ENCODE measurements around the gene PRKAG2. TPM values are rescaled to one million over a fixed set of nuclear protein-coding genes. Genes with fewer than 3 reads are reported as not detected.

The PRKAG2 gene
- polyA plus RNA-seq, 1 of the 3 experiments (the other 2 are of a cell fraction): 51.6 TPM

DNA sequence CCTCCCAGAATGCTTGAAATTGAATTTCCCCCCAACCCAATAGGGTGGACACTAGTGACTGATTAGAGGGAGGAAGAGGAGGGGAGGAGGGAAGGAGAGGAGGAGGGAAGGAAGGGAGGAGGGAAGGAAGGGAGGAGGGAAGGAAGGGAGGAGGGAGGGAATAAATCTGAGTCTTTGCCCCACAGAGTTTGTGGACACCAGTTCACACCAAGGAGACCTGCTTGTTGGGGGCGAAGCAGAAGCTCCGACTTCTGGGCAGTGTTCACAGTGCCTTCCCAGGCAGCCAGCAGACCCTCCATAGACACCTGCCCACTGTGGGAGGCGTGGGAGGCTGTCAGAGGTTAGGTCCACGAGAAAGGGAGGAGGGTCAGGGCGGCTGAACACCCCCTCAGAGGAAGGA lies 44.8 kb downstream of the PRKAG2 start:
- H3F3A ChIP-seq (replicated peaks; ENCODE audit: insufficient read depth): no peaks in the 10 kb centered on the region
- H3K9me2 ChIP-seq: no peaks in the 10 kb centered on the region
- TF ChIP-seq RXRA (IDR thresholded peaks at IDR 0.05; ENCODE audit: borderline replicate concordance, low read depth) (no peak), RFX5 (IDR thresholded peaks at IDR 0.05; ENCODE audit: low read length) (no peak), RCOR1 (IDR thresholded peaks at IDR 0.05; ENCODE audit: low read length) (no peak), TCF12 (IDR thresholded peaks at IDR 0.05) (no peak), NFIC (IDR thresholded peaks at IDR 0.05; ENCODE audit: borderline replicate concordance) (no peak)
- no peak overlapping the region for H3K4me2 ChIP-seq
- no peaks in the 10 kb centered on the region for H3K4me1 ChIP-seq (ENCODE audit: control insufficient read depth in 1 of 2, insufficient read depth in 2 of 2, low read depth in 1 of 2, low read length in 1 of 2)
- H2AFZ ChIP-seq (ENCODE audit: low read depth): no peak overlapping the region
- H3K9ac ChIP-seq: no peak overlapping the region
- H3K36me3 ChIP-seq (replicated peaks in 1 of 2; ENCODE audit: control insufficient read depth in 1 of 2, insufficient read depth in 2 of 2, low read length in 1 of 2): no peaks in the 10 kb centered on the region
- ChIA-PET CTCF (interaction anchor here (1.3 to 1.4 kb wide), 2 partner anchors 49 to 50 kb away, joined by 3 to 4 read pairs; no protein-coding TSS in a partner anchor), POLR2A (no interaction called here)
- WGBS (ENCODE audit: low lambda C conversion rate): 50% methylated on average over 5 of the region's 5 CpGs
- DNase-seq: no peak
- no peak overlapping the region for H3K4me3 ChIP-seq (ENCODE audit: low read depth in 2 of 2, low read length in 1 of 2)
- no peak overlapping the region for H3K27ac ChIP-seq (ENCODE audit: low read depth in 2 of 2, low read length in 1 of 2)
- peaks cover 57% of the 10 kb centered on the region for H3K27me3 ChIP-seq (ENCODE audit: insufficient read depth)
- H4K20me1 ChIP-seq (ENCODE audit: insufficient read depth): no peaks in the 10 kb centered on the region
- no peaks in the 10 kb centered on the region for H3K79me2 ChIP-seq (ENCODE audit: insufficient read depth)
- H3K9me3 ChIP-seq: no peaks in the 10 kb centered on the region

DNA sequence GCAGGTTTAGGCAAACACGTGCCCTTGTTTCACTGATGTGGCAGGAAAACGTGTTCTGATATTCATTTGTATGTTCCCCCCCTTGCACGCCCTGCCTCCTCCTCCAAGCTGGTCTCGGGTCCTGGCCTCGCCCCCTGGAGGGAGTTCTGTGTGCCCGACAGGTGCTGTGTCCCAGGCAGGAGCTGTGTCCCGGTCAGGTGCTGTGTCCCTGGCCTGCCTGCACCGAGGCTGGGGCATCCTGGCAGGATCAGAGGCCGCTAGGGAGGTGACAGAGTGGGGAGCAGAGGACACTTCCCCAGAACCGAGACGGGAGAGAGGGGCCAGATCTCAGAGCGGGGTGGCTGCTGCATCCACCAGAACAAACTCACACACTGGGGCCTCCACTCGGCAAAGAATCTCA lies 45.3 kb downstream of the PRKAG2 start:
- Histone ChIP-seq H3K79me2 (ENCODE audit: insufficient read depth) (no peaks in the 10 kb centered on the region), H3K27me3 (ENCODE audit: insufficient read depth) (peaks cover 59% of the 10 kb centered on the region), H3K4me3 (ENCODE audit: low read depth in 2 of 2, low read length in 1 of 2) (no peak overlapping the region), H3F3A (replicated peaks; ENCODE audit: insufficient read depth) (no peaks in the 10 kb centered on the region), H3K9me3 (no peaks in the 10 kb centered on the region), H3K4me1 (ENCODE audit: control insufficient read depth in 1 of 2, insufficient read depth in 2 of 2, low read depth in 1 of 2, low read length in 1 of 2) (no peaks in the 10 kb centered on the region), H3K36me3 (replicated peaks in 1 of 2; ENCODE audit: control insufficient read depth in 1 of 2, insufficient read depth in 2 of 2, low read length in 1 of 2) (no peaks in the 10 kb centered on the region), H4K20me1 (ENCODE audit: insufficient read depth) (no peaks in the 10 kb centered on the region), H2AFZ (ENCODE audit: low read depth) (no peak overlapping the region), H3K9ac (no peak overlapping the region), H3K9me2 (no peaks in the 10 kb centered on the region), H3K27ac (ENCODE audit: low read depth in 2 of 2, low read length in 1 of 2) (no peak overlapping the region), H3K4me2 (no peak overlapping the region)
- 48% methylated on average over 13 of the region's 13 CpGs for WGBS (ENCODE audit: low lambda C conversion rate)
- CTCF ChIA-PET: interaction anchor here (1.3 to 1.4 kb wide), 2 partner anchors 48 to 49 kb away, joined by 3 to 4 read pairs; no protein-coding TSS in a partner anchor
- DNase-seq: no peak
- TF ChIP-seq FOXM1 (IDR thresholded peaks at IDR 0.05; ENCODE audit: low read depth): no peak
- no peak for TF ChIP-seq NRF1 (IDR thresholded peaks at IDR 0.05; ENCODE audit: low read depth, low read length)
- TF ChIP-seq, protein P1, sequence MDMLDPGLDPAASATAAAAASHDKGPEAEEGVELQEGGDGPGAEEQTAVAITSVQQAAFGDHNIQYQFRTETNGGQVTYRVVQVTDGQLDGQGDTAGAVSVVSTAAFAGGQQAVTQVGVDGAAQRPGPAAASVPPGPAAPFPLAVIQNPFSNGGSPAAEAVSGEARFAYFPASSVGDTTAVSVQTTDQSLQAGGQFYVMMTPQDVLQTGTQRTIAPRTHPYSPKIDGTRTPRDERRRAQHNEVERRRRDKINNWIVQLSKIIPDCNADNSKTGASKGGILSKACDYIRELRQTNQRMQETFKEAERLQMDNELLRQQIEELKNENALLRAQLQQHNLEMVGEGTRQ (IDR thresholded peaks at IDR 0.05; ENCODE audit: borderline replicate concordance, low read depth, low read length): no peak
- TF ChIP-seq, protein P2, sequence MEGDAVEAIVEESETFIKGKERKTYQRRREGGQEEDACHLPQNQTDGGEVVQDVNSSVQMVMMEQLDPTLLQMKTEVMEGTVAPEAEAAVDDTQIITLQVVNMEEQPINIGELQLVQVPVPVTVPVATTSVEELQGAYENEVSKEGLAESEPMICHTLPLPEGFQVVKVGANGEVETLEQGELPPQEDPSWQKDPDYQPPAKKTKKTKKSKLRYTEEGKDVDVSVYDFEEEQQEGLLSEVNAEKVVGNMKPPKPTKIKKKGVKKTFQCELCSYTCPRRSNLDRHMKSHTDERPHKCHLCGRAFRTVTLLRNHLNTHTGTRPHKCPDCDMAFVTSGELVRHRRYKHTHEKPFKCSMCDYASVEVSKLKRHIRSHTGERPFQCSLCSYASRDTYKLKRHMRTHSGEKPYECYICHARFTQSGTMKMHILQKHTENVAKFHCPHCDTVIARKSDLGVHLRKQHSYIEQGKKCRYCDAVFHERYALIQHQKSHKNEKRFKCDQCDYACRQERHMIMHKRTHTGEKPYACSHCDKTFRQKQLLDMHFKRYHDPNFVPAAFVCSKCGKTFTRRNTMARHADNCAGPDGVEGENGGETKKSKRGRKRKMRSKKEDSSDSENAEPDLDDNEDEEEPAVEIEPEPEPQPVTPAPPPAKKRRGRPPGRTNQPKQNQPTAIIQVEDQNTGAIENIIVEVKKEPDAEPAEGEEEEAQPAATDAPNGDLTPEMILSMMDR (IDR thresholded peaks at IDR 0.05): no peak
- TF ChIP-seq, protein P3, sequence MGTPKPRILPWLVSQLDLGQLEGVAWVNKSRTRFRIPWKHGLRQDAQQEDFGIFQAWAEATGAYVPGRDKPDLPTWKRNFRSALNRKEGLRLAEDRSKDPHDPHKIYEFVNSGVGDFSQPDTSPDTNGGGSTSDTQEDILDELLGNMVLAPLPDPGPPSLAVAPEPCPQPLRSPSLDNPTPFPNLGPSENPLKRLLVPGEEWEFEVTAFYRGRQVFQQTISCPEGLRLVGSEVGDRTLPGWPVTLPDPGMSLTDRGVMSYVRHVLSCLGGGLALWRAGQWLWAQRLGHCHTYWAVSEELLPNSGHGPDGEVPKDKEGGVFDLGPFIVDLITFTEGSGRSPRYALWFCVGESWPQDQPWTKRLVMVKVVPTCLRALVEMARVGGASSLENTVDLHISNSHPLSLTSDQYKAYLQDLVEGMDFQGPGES (IDR thresholded peaks at IDR 0.05; ENCODE audit: low read depth, low read length): no peak
- TF ChIP-seq TAF1 (IDR thresholded peaks at IDR 0.05; ENCODE audit: borderline replicate concordance, low read depth, low read length): no peak
- TF ChIP-seq TEAD4 (IDR thresholded peaks at IDR 0.05; ENCODE audit: borderline replicate concordance, insufficient read depth): no peak
- TF ChIP-seq, protein P4, sequence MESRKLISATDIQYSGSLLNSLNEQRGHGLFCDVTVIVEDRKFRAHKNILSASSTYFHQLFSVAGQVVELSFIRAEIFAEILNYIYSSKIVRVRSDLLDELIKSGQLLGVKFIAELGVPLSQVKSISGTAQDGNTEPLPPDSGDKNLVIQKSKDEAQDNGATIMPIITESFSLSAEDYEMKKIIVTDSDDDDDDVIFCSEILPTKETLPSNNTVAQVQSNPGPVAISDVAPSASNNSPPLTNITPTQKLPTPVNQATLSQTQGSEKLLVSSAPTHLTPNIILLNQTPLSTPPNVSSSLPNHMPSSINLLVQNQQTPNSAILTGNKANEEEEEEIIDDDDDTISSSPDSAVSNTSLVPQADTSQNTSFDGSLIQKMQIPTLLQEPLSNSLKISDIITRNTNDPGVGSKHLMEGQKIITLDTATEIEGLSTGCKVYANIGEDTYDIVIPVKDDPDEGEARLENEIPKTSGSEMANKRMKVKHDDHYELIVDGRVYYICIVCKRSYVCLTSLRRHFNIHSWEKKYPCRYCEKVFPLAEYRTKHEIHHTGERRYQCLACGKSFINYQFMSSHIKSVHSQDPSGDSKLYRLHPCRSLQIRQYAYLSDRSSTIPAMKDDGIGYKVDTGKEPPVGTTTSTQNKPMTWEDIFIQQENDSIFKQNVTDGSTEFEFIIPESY (IDR thresholded peaks at IDR 0.05; ENCODE audit: borderline replicate concordance, low read depth): no peak
- no peak for TF ChIP-seq FOSL2 (IDR thresholded peaks at IDR 0.05; ENCODE audit: borderline replicate concordance, low read depth)
- no peak for TF ChIP-seq ELF1 (IDR thresholded peaks at IDR 0.05)
- no peak for TF ChIP-seq MEF2A (IDR thresholded peaks at IDR 0.05; ENCODE audit: borderline replicate concordance, low read depth)
- TF ChIP-seq, protein P5, sequence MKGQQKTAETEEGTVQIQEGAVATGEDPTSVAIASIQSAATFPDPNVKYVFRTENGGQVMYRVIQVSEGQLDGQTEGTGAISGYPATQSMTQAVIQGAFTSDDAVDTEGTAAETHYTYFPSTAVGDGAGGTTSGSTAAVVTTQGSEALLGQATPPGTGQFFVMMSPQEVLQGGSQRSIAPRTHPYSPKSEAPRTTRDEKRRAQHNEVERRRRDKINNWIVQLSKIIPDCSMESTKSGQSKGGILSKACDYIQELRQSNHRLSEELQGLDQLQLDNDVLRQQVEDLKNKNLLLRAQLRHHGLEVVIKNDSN (IDR thresholded peaks at IDR 0.05; ENCODE audit: borderline replicate concordance, low read depth): no peak
- POLR2A ChIA-PET: no interaction called here
